HG03432 (cell line): ENCODE data around the gene FAM193A.
"Not testable (repeated sequence)": the region's sequence is repeated elsewhere in the genome, so short reads cannot be mapped to it uniquely, and the experiment has no call there.

Source experiments
- ATAC-seq: cut with Tn5 transposase; IDR thresholded peaks from one replicate; pipeline ENCODE4 v1.9.1; 2021; ENCODE audit warnings: mild to moderate bottlenecking, moderate library complexity; ENCODE audit not compliant: unreplicated experiment

Gene FAM193A

DNA sequence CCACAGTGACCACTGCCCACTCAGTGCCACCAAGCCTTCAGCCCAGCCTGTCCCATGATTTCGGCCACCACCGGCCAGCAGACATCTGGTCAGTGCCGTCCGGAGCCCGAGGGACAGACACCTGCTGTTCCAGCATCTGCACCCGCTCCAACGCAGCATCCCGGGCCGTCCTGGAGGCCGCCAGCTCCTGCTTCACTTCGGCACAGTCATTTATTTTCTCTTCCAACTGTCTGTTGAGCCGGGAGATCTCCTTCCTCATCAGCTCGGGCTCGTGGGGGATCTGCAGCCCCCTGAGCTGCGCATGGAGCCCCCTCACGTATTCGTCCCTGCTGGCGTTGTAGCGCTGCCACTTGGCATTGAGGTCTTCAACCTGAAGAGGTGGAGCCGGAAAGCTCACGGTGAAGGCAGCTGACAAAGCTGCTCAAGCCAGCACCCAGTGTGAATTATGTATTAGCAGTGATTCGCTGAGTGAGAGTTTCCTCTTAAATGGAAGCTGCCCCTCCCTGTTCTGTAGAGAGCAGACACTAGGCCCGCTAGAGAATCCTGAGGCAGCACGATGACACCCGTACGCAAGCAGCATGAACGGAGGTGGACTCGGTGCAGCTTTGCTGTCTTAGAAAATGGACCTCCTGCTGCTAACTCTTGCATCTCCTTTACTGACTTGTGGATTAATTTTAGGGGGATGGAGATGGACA is 208.3 kb downstream of the FAM193A start:
- ATAC-seq = no peak

- ATAC-seq = no peak
Observed at GRCh38 chr4:2745516-2745915, 209.1 kb downstream of the FAM193A start.

GRCh38 chr4:2745981-2746806 is 209.7 kb downstream of the FAM193A start:
- ATAC-seq = peak; percentile 92

DNA sequence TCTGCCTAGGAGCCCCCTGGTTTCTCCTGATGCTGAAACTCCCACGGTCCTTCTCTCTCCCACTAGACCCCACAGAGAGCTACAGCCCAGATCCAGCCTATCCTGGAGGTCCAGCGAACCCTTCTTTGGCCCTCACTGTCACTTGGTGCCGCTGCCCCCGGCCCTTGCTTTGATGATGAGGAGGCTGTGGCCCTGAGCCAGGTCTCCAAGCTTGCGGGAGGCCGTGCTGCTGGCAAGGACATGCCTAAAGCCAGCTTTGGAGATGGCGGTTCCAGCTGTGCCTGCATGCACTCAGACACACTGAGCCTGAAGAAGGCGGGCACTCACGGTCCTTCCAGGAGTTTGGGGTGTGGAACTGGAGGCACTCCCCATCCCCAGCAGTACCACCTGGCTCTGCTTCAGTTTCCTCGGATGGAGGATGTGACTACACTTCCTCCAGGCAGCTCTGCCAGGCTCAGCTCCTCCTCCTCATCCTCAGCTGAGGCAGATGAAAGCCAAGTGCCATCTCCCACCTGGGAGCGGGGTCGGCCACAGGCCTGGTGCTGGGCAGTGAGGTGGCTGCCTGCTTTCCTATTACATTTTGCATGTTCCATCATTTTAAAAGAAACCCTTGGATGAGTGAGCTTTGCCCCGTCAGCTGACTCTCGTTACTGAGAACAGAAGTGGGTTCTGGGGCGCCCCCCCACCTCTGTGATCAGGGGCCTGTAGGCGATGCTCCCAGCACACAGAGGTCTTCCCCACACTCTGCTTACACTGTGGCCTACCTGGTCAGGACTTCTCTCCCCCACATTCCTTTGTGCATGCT is 210.6 kb downstream of the FAM193A start:
- no peak for ATAC-seq

- ATAC-seq = no peak
Observed at GRCh38 chr4:2750719-2751605, 214.5 kb downstream of the FAM193A start.

- no peak for ATAC-seq
Observed at GRCh38 chr4:2753436-2753835, 217.0 kb downstream of the FAM193A start.

DNA sequence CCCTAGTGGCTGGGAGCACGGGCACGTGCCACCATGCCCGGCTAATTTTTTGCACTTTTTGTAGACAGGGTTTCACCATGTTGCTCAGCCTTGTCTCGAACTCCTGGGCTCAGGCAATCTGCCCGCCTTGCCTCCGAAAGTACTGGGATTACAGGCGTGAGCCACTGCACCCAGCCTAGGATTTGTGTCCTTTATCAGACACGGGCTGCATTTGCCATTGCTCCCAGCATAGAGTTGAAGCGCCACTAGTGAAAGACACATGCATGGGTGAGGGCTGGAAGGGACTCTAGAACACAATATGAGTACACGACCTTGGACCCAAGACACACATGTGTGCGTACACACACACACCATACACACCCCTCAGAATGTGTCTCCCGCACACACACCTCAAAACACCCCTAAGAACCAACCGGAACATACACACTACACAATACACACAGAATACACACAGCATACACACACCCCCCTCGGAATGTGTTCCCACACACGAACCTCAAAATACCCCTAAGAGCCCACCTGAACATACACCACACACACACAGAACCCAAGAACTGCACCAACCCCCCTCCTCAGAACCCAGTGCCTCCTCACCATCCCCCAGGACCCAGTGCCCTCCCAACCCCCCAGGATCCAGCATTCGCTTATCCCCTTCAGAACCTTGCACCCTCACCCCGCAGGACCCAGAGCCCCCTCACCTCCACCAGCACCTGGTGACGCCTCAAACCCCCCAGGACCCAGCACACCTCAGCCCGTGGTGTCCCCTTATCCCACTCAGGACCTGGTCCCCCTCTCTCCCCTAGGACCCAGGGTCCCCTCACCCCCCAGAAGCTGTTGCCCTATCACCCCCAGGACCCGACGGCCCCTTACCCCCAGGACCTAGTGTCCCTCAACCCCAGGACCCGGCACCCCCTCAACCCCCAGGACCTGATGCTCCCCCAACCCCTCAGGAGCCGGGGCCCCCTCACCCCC is 218.7 kb downstream of the FAM193A start:
- ATAC-seq = no peak

- ATAC-seq = peak; percentile 76
Observed at GRCh38 chr4:2755821-2756690, 219.6 kb downstream of the FAM193A start, which contains the start of gene TNIP2. Gene TNIP2, minus strand, starts transcription at chr4:2756336. Its CDS starts 47 bp downstream, at chr4:2756289.

GRCh38 chr4:2756691-2757350 is 220.4 kb downstream of the FAM193A start:
- no peak for ATAC-seq

GRCh38 chr4:2757426-2757825 is 221.0 kb downstream of the FAM193A start:
- ATAC-seq = no peak

DNA sequence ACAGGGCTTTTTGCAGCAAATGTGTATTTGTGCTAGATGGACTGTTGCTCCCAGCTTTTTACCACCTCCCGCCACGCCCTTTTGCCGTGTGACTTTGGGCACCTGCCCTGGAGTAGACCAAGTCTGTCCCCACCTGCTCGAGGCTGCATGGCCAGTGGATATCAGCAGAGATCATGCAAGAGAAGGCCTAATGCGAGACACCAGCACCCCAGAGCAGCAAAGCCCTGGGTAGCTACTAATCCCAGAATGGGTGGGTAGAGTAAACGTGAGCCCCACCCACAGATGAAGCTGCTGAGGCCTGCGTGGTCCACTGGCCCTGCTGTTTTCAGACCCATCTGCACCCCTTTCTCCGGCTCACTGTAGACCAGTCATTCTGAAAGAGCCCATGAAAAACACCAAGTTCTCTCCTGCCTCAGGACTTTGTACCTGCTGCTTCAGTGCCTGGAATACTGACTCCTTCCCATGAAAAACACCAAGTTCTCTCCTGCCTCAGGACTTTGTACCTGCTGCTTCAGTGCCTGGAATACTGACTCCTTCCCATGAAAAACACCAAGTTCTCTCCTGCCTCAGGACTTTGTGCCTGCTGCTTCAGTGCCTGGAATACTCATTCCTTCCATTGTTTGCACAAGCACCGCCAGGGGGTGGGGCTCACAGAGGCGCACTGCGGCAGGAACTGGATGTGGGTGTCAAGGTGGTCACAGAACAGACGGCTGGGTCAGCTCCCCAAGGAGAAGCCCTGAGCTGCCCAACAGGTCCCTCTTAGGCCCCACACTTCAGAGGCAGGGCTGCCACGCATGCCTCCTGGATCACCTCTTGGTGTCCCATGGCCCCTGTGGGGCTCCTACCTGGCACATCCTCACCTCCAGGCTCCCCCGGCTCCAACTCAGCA is 224.8 kb downstream of the FAM193A start:
- no peak for ATAC-seq

GRCh38 chr4:2762048-2762447 is 225.6 kb downstream of the FAM193A start:
- ATAC-seq = no peak

GRCh38 chr4:2762486-2763370 is 226.3 kb downstream of the FAM193A start:
- ATAC-seq = not testable (repeated sequence)

- no peak for ATAC-seq
Observed at GRCh38 chr4:2763511-2763967, 227.1 kb downstream of the FAM193A start.

DNA sequence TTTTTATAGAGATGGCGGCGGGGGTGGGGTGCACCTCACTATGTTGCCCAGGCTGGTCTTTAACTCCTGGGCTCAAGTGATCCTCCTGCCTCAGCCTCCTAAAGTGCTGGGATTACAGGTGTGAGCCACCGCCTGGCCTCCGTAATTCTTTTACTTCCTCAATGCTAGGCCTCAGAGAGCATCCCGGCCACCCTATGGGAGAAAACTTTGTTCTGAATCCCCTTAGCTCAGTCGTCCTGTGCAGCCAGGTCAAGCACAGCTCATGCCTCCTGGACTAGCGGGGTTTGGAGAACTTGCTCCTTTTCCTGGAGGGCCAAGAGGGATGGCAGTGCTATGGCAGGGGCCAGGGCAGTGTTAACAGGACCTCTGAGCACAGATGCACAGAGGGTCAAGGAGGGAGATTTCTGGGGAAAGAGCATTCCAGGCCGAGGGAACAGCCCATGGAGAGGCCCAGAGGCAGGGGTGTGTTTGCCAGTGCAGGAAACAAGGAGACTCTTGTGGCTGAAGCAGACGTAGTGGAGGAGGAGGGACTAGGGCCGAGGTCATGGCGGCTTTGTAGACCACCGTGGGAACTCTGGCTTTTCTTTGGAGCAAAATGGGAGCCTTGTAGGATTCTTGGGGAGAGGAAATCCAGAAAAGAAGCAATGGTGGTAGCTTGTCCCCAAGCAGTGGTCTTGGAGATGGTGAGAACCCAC is 229.5 kb downstream of the FAM193A start:
- no peak for ATAC-seq
